PFSK-1 (cell line): ENCODE data around the gene LSS.

Source experiments
- FOXP2 ChIP-seq: optimal IDR thresholded peaks from 2 replicates; pipeline ENCODE3; 2011; ENCODE audit warnings: borderline replicate concordance, control low read depth, inconsistent platforms; ENCODE audit not compliant: insufficient read depth; ENCODE audit errors: extremely low read length, extremely low read depth
- POLR2AphosphoS5 ChIP-seq: IDR thresholded peaks from 2 replicates; pipeline ENCODE4 v1.6.1; 2012; ENCODE audit warnings: low read depth, mild to moderate bottlenecking, control low read depth, low read length, moderate library complexity
- REST ChIP-seq, 2 experiments: IDR thresholded peaks; 2 replicates each; pipeline versions ENCODE4 v1.6.1 to v1.8.0; 2011 to 2012; ENCODE audit warnings: low read depth in 2 of 2, low read length in 2 of 2, control low read depth in 1 of 2, inconsistent platforms in 1 of 2, mild to moderate bottlenecking in 1 of 2, moderate library complexity in 1 of 2; ENCODE audit not compliant: insufficient read depth in 1 of 2
- SIN3A ChIP-seq: IDR thresholded peaks from 2 replicates; pipeline ENCODE4 v1.6.1; 2012; ENCODE audit warnings: mild to moderate bottlenecking, low read length, moderate library complexity, borderline replicate concordance; ENCODE audit not compliant: insufficient read depth
- TAF1 ChIP-seq: IDR thresholded peaks from 2 replicates; pipeline ENCODE4 v1.6.1; 2012; ENCODE audit warnings: low read length, control low read depth, borderline replicate concordance; ENCODE audit not compliant: insufficient read depth

The LSS gene

GRCh38 chr21:46245213-46245915 is 16.8 kb upstream of the LSS start:
- TF ChIP-seq REST (IDR thresholded peaks at IDR 0.05; ENCODE audit: insufficient read depth in 1 of 2, low read depth in 2 of 2, low read length in 2 of 2) (no peak), POLR2AphosphoS5 (no peak), TAF1 (no peak), SIN3A (no peak), FOXP2 (no peak)

DNA sequence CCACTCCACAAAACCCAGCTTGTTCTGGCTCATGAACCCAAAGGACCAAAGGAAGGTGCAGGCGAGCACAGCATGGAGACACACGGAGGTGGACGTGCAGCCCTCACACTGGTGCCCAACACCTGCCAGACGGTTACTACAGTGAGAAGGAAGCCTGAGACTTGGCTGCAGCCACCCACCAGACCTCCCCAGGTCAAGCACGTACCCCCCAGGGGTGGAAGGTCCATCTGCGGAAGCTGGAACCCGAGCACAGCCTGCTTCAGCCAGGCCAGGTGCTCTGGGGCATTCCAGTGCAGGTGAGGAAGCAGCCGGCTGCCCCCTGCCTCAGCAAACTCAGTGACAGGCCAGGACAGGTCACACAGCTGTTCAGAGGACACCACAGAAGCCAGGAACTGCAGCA is 16.0 kb upstream of the LSS start:
- TF ChIP-seq POLR2AphosphoS5 (no peak), REST (IDR thresholded peaks at IDR 0.05; ENCODE audit: insufficient read depth in 1 of 2, low read depth in 2 of 2, low read length in 2 of 2) (no peak), FOXP2 (no peak), SIN3A (no peak), TAF1 (no peak)

DNA sequence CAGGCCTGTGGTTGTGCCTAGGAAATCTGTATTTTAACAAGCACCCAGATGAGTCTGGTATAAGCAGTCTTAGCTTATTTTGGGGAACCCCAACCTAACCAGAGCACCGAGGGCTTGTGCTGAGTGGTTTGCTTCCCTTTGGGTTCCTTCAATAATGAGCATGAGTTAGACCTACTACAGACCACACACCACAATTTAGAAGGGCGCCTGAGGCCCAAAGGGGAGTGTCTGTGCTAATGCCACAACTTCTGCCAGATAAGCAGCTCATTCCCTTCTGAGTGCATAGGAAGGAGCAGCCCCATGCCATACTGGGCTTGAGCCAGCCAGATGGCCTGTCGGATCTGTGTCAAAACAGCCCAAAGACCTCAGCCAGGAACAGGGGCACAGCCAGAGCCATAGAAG is 15.4 kb upstream of the LSS start:
- no peak for TF ChIP-seq POLR2AphosphoS5
- TF ChIP-seq TAF1, result no peak
- TF ChIP-seq FOXP2, result no peak
- TF ChIP-seq SIN3A, result no peak
- no peak for TF ChIP-seq REST (IDR thresholded peaks at IDR 0.05; ENCODE audit: insufficient read depth in 1 of 2, low read depth in 2 of 2, low read length in 2 of 2)

DNA sequence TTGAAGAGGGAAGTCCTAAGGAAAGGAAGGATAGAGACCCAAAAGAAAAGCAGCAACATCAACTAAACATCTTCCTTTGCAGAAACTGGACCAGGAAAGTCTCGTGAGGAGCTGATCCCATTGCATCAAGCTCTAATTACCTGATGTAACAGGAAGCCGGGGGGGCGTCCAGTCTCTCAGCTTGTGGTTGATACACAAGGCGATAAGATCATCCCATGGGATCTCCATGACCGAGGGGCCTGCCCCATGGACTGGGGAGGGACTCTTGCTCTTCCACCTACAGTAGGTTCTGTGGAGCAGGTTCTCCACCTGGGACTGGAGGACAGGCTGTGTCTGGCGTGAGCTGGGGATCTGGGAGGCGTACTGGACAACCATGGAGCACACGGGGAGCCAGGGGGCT is 14.8 kb upstream of the LSS start:
- TF ChIP-seq POLR2AphosphoS5, result no peak
- no peak for TF ChIP-seq TAF1
- TF ChIP-seq FOXP2, result no peak
- no peak for TF ChIP-seq SIN3A
- TF ChIP-seq REST (IDR thresholded peaks at IDR 0.05; ENCODE audit: insufficient read depth in 1 of 2, low read depth in 2 of 2, low read length in 2 of 2), result no peak
